ENCODE data around the gene GPX5.

Gene GPX5

DNA sequence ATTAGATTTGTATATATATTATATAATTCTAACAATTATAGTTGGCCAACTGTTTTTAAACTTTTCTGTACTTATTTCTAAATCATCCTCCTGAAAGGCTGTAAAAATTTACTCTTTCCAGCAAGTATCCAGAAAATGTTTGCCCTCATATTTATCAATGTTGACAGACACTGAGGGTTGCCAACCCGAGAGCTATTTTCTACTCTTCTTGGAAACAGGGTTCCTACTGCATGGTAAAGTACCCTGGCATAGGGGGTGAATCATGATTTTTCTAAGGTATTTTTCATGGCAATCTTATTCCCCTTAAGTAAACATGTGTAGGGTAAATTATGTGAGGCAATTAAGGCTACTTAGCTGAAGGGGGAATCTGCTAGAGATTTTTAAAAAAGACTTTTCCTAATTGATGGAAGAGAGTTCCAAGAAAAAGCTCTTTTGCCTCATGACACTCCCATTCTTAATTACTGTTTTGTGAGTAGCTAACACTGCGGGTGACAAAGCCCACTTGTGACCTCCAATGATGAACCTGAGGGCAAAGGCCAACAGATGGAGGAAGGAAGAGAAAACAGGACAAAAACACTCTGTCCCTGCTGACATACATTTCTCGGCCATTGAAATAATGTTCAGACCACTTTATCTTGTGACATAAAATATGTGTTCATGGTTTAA lies 37.9 kb downstream of the GPX5 start:
- Histone ChIP-seq H3K4me3 (replicated peaks; ENCODE audit: insufficient read depth, low read length) (no peak overlapping the region), H3K27ac (replicated peaks) (no peak overlapping the region), H3K27me3 (ENCODE audit: insufficient read depth, poor library complexity, severe bottlenecking) (no peaks in the 10 kb centered on the region)
- TF ChIP-seq GABPA (IDR thresholded peaks at IDR 0.05; ENCODE audit: low read depth) (no peak), SPI1 (IDR thresholded peaks at IDR 0.05; ENCODE audit: borderline replicate concordance, low read depth) (no peak), POLR2AphosphoS5 (IDR thresholded peaks at IDR 0.05; ENCODE audit: low read depth) (no peak)
- TF ChIP-seq, protein P1, sequence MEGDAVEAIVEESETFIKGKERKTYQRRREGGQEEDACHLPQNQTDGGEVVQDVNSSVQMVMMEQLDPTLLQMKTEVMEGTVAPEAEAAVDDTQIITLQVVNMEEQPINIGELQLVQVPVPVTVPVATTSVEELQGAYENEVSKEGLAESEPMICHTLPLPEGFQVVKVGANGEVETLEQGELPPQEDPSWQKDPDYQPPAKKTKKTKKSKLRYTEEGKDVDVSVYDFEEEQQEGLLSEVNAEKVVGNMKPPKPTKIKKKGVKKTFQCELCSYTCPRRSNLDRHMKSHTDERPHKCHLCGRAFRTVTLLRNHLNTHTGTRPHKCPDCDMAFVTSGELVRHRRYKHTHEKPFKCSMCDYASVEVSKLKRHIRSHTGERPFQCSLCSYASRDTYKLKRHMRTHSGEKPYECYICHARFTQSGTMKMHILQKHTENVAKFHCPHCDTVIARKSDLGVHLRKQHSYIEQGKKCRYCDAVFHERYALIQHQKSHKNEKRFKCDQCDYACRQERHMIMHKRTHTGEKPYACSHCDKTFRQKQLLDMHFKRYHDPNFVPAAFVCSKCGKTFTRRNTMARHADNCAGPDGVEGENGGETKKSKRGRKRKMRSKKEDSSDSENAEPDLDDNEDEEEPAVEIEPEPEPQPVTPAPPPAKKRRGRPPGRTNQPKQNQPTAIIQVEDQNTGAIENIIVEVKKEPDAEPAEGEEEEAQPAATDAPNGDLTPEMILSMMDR (IDR thresholded peaks at IDR 0.05; ENCODE audit: insufficient read depth, low read length): no peak
- TF ChIP-seq, protein P2, sequence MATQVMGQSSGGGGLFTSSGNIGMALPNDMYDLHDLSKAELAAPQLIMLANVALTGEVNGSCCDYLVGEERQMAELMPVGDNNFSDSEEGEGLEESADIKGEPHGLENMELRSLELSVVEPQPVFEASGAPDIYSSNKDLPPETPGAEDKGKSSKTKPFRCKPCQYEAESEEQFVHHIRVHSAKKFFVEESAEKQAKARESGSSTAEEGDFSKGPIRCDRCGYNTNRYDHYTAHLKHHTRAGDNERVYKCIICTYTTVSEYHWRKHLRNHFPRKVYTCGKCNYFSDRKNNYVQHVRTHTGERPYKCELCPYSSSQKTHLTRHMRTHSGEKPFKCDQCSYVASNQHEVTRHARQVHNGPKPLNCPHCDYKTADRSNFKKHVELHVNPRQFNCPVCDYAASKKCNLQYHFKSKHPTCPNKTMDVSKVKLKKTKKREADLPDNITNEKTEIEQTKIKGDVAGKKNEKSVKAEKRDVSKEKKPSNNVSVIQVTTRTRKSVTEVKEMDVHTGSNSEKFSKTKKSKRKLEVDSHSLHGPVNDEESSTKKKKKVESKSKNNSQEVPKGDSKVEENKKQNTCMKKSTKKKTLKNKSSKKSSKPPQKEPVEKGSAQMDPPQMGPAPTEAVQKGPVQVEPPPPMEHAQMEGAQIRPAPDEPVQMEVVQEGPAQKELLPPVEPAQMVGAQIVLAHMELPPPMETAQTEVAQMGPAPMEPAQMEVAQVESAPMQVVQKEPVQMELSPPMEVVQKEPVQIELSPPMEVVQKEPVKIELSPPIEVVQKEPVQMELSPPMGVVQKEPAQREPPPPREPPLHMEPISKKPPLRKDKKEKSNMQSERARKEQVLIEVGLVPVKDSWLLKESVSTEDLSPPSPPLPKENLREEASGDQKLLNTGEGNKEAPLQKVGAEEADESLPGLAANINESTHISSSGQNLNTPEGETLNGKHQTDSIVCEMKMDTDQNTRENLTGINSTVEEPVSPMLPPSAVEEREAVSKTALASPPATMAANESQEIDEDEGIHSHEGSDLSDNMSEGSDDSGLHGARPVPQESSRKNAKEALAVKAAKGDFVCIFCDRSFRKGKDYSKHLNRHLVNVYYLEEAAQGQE (IDR thresholded peaks at IDR 0.05; ENCODE audit: insufficient replicate concordance, low read depth): no peak
- no peak for DNase-seq (ENCODE audit: low read depth in 1 of 2, low spot score in 1 of 2)

DNA sequence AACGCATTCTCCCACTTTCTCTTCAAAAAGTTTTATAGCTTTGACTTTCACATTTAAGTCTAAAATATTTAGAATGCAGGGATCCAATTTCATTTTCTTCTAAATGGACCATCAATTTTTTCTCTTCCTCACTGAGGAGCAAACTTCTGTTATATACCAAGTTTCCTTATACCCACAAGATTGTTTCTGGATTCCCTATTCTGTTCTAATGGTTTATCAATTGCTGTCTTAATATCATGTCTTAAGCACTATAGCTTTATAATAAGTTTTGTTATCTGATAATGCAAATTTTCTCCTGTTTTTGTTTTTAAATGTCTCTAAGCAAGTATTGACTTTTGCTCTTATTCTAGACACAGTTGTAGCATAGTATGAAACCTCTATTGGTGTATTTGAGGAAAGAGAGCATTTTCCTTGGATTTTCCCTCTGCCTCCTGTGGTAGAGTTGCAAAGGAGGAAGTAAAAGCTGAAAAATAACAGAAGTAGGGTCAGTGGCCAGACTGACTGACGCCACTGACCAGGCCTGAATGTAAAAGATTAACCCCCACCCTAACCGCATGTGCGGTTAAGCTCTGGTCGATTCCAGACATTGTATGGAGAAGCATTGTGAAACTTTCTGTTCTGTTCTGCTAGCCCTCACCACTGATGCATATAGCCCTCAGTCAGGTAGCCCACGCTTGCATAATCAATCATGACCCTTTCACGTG lies 40.3 kb downstream of the GPX5 start:
- TF ChIP-seq POLR2AphosphoS5 (IDR thresholded peaks at IDR 0.05; ENCODE audit: low read depth) (no peak), SPI1 (IDR thresholded peaks at IDR 0.05; ENCODE audit: borderline replicate concordance, low read depth) (no peak), GABPA (IDR thresholded peaks at IDR 0.05; ENCODE audit: low read depth) (no peak)
- TF ChIP-seq, protein P2 (IDR thresholded peaks at IDR 0.05; ENCODE audit: insufficient replicate concordance, low read depth): no peak
- TF ChIP-seq, protein P1 (IDR thresholded peaks at IDR 0.05; ENCODE audit: insufficient read depth, low read length): no peak
- Histone ChIP-seq H3K4me3 (replicated peaks; ENCODE audit: insufficient read depth, low read length) (no peak overlapping the region), H3K27ac (replicated peaks) (no peak overlapping the region), H3K27me3 (ENCODE audit: insufficient read depth, poor library complexity, severe bottlenecking) (no peaks in the 10 kb centered on the region)
- no peak for DNase-seq (ENCODE audit: low read depth in 1 of 2, low spot score in 1 of 2)

DNA sequence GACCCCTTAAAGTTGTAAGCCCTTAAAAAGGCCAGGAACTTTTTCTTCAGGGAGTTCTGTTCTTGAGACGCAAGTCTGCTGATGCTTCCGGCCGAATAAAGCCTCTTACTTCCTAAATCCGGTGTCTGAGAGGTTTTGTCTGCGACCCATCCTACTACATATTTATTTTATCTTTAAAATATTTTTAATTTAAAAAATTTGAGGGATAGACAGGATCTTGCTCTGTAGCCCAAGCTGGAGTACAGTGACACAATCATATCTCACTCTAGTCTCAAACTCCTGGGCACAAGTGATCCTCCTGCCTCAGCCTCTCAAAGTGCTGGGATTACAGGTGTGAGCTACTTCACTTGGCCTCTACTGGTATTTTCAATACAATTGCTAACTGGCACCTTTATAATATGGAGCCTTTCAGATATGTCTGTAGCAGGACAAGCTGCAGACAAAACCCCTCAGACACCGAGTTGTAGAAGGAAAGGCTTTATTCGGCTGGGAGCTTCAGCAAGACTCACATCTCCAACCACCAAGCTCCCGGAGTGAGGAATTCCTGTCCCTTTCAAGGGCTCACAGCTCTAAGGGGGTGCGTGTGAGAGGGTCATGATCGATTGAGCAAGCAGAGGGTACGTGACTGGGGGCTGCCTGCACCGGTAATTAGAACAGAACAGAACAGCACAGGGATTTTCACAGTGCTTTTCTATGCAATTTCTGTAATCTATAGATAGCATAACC lies 41.0 kb downstream of the GPX5 start:
- H3K27ac ChIP-seq (replicated peaks): no peak overlapping the region
- TF ChIP-seq, protein P2 (IDR thresholded peaks at IDR 0.05; ENCODE audit: insufficient replicate concordance, low read depth): no peak
- TF ChIP-seq, protein P1 (IDR thresholded peaks at IDR 0.05; ENCODE audit: insufficient read depth, low read length): no peak
- no peak overlapping the region for H3K4me3 ChIP-seq (replicated peaks; ENCODE audit: insufficient read depth, low read length)
- H3K27me3 ChIP-seq (ENCODE audit: insufficient read depth, poor library complexity, severe bottlenecking): no peaks in the 10 kb centered on the region
- DNase-seq (ENCODE audit: low read depth in 1 of 2, low spot score in 1 of 2): no peak

All from HL-60 (cell line).